K562 (cell line): ENCODE results near the gene ZNF692. TPM values are rescaled to one million over a fixed set of nuclear protein-coding genes. Genes with fewer than 3 reads are reported as not detected.

Experiments
- HBP1 ChIP-seq: fragments of 450-650 bp; formaldehyde crosslinking; IDR thresholded peaks from 2 replicates; pipeline ENCODE4 v1.4.0; 2022; ENCODE audit warnings: missing genetic modification characterization
- HEY1 ChIP-seq: fragments of 250-450 bp; sonication (Bioruptor Pico); IDR thresholded peaks from 2 replicates; pipeline ENCODE4 v1.5.0; 2020; ENCODE audit warnings: mild to moderate bottlenecking, moderate library complexity, borderline replicate concordance
- HMBOX1 ChIP-seq: sonication (generic); IDR thresholded peaks from 2 replicates; pipeline ENCODE4 v1.6.1; 2016
- HMGN3 ChIP-seq: IDR thresholded peaks from 2 replicates; pipeline ENCODE4 v1.6.1; 2011; ENCODE audit warnings: borderline replicate concordance, low read depth, mild to moderate bottlenecking, mixed read lengths, low read length; ENCODE audit not compliant: insufficient read length; ENCODE audit errors: extremely low read depth
- KAT8 ChIP-seq: fragments of 450-650 bp; IDR thresholded peaks from 2 replicates; pipeline ENCODE4 v1.6.1; 2016; ENCODE audit warnings: low read depth, mild to moderate bottlenecking
- KLF16 ChIP-seq: IDR thresholded peaks from 2 replicates; pipeline ENCODE4 v1.6.1; 2016; ENCODE audit warnings: antibody characterized with exemption
- MTA1 ChIP-seq: fragments of 450-650 bp; IDR thresholded peaks from 2 replicates; pipeline ENCODE4 v1.6.1; 2017; ENCODE audit warnings: borderline replicate concordance
- NCOR1 ChIP-seq: fragments of 450-650 bp; IDR thresholded peaks from 2 replicates; pipeline ENCODE4 v1.6.1; 2016; ENCODE audit warnings: mild to moderate bottlenecking, moderate library complexity
- NONO ChIP-seq, 2 experiments: fragments of 200-400 bp in 1 of 2; fragments of 450-650 bp in 1 of 2; formaldehyde crosslinking in 1 of 2; IDR thresholded peaks; 2 replicates each; pipeline ENCODE4 v1.6.1; 2017; ENCODE audit warnings: low read depth in 2 of 2, mild to moderate bottlenecking in 2 of 2, moderate library complexity in 2 of 2, low read length in 1 of 2
- POLR2H ChIP-seq: IDR thresholded peaks from 2 replicates; pipeline ENCODE4 v1.6.1; 2016; ENCODE audit warnings: missing genetic modification characterization, low read depth, mild to moderate bottlenecking, control low read depth, missing compliant biosample characterization, moderate library complexity
- RBM25 ChIP-seq: fragments of 200-400 bp; formaldehyde crosslinking; IDR thresholded peaks from 2 replicates; pipeline ENCODE4 v1.6.1; 2018; ENCODE audit warnings: low read length, low read depth, moderate library complexity; ENCODE audit not compliant: severe bottlenecking
- SNRNP70 ChIP-seq: fragments of 200-400 bp; formaldehyde crosslinking; optimal IDR thresholded peaks from 2 replicates; pipeline ENCODE3; 2017; ENCODE audit warnings: low read depth, low read length
- TBL1XR1 ChIP-seq, 2 experiments: IDR thresholded peaks; 2 replicates each; pipeline ENCODE4 v1.6.1; 2012; ENCODE audit warnings: improper control_type of control experiment in 2 of 2, low read length in 2 of 2, mild to moderate bottlenecking in 1 of 2
- THRAP3 ChIP-seq: fragments of 450-650 bp; IDR thresholded peaks from 2 replicates; pipeline ENCODE4 v1.6.1; 2016; ENCODE audit warnings: mild to moderate bottlenecking, inconsistent platforms, borderline replicate concordance
- ZNF274 ChIP-seq: IDR thresholded peaks from 2 replicates; pipeline ENCODE4 v1.6.1; 2011; ENCODE audit warnings: low read depth, mild to moderate bottlenecking, low read length, moderate library complexity, borderline replicate concordance
- ZNF408 ChIP-seq: fragments of 250-450 bp; sonication (Bioruptor Pico); IDR thresholded peaks from 2 replicates; pipeline ENCODE4 v1.4.0; 2020; ENCODE audit warnings: low read depth, mild to moderate bottlenecking, moderate library complexity
- ZNF41 ChIP-seq: fragments of 250-450 bp; sonication (Bioruptor Pico); conservative IDR thresholded peaks from 2 replicates; pipeline ENCODE4 v1.4.0; 2020; ENCODE audit warnings: mild to moderate bottlenecking
- polyA plus RNA-seq, 8 experiments: library from polyadenylated mRNA; depleted of rRNA in 4 of 8; stranded (reverse) in 5 of 8; unstranded in 3 of 8; fragments of >200 nt; fragmentation: Nextera tagmentation in 2 of 8; fragmentation: Illumina TruSeq in 1 of 8; extraction: Ambion mirVana in 2 of 8; extraction: Trizol in 1 of 8; gene quantifications; 2 replicates each; pipeline versions ENCODE4 v1.2.1 to v1.2.3, GENCODE V29; 2011 to 2014; ENCODE audit warnings: inconsistent platforms in 1 of 8, missing spikeins in 1 of 8
- total RNA-seq, 7 experiments: library from RNA; depleted of rRNA in 6 of 7; stranded (reverse); fragments of >200 nt in 6 of 7; fragmentation: Illumina TruSeq in 2 of 7; extraction: Trizol in 2 of 7; gene quantifications; 2 replicates each; pipeline versions ENCODE4 v1.2.1 to v1.2.3, GENCODE V29; 2011 to 2021; ENCODE audit warnings: low replicate concordance in 1 of 7
- TF ChIP-seq, protein P1 (sequence below), 3 experiments: fragments of 200-800 bp in 1 of 3; fragments of 250-450 bp in 1 of 3; fragments of 450-650 bp in 1 of 3; sonication (Bioruptor Pico) in 1 of 3; sonication (Bioruptor generic) in 1 of 3; formaldehyde crosslinking in 1 of 3; IDR thresholded peaks; 2 replicates each; pipeline versions ENCODE4 v1.6.1 to v1.8.0; 2016 to 2022; ENCODE audit warnings: mild to moderate bottlenecking in 2 of 3, missing genetic modification characterization in 2 of 3, missing compliant biosample characterization in 1 of 3, moderate library complexity in 1 of 3
- TF ChIP-seq, protein P2 (sequence below): fragments of 450-650 bp; conservative IDR thresholded peaks from 2 replicates; pipeline ENCODE4 v1.6.1; 2016; ENCODE audit warnings: missing genetic modification characterization, low read depth, mild to moderate bottlenecking, missing compliant biosample characterization, moderate library complexity

The ZNF692 gene
- total and polyA plus RNA-seq, 9 of the 15 experiments (the other 6 are each of a cell fraction or from before 2014, with no cell fraction given): 8.4 to 143 (median 55.9) TPM

DNA sequence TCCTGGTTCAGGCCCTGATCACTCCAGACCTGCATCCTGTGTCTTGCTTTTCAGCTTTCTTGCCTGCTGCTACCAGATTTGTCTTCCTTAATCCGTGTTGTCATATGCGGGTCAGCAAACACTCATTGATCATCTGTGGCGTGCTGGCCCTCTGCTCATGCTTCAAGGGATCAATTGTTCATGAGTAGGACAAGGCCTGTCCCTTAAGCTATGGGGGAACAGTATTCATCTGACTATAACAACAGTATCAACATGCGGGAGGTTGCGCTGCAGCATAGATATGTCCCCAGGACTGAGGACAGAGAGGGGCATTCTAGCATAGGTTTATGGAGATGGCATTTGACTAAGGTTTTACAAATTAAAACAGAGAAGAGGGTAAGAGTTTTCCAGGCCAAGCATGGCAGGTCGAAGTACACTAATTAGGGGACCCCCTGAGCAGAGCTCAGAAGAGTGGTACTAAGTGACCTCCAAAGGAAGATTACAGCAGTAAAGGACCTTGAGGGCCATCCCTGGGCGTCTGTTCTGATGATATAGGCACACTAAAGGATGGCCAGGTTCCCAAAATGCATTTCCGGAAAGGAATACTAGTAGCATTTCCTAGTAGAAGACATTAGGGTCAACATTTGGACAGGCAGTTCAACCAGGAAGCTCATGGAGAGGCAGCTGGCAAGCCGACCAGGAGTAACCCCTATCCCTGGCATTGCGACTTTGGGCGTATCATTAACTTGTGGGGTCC, 21.7 kb downstream of the ZNF692 start (continued):
- TF ChIP-seq, protein P1, sequence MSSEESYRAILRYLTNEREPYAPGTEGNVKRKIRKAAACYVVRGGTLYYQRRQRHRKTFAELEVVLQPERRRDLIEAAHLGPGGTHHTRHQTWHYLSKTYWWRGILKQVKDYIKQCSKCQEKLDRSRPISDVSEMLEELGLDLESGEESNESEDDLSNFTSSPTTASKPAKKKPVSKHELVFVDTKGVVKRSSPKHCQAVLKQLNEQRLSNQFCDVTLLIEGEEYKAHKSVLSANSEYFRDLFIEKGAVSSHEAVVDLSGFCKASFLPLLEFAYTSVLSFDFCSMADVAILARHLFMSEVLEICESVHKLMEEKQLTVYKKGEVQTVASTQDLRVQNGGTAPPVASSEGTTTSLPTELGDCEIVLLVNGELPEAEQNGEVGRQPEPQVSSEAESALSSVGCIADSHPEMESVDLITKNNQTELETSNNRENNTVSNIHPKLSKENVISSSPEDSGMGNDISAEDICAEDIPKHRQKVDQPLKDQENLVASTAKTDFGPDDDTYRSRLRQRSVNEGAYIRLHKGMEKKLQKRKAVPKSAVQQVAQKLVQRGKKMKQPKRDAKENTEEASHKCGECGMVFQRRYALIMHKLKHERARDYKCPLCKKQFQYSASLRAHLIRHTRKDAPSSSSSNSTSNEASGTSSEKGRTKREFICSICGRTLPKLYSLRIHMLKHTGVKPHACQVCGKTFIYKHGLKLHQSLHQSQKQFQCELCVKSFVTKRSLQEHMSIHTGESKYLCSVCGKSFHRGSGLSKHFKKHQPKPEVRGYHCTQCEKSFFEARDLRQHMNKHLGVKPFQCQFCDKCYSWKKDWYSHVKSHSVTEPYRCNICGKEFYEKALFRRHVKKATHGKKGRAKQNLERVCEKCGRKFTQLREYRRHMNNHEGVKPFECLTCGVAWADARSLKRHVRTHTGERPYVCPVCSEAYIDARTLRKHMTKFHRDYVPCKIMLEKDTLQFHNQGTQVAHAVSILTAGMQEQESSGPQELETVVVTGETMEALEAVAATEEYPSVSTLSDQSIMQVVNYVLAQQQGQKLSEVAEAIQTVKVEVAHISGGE (CRISPR knock-in tag; IDR thresholded peaks at IDR 0.05): no peak; a peak in 1 of 6 replicates
- TF ChIP-seq TBL1XR1 (IDR thresholded peaks at IDR 0.05; ENCODE audit: low read length in 2 of 2): 0 out of 4 replicates have a peak, but pooled peaks of 1 of the 2 experiments have one; percentile 9
- TF ChIP-seq HEY1 (CRISPR knock-in tag): no peak
- TF ChIP-seq POLR2H (tag): no peak
- TF ChIP-seq, protein P2, sequence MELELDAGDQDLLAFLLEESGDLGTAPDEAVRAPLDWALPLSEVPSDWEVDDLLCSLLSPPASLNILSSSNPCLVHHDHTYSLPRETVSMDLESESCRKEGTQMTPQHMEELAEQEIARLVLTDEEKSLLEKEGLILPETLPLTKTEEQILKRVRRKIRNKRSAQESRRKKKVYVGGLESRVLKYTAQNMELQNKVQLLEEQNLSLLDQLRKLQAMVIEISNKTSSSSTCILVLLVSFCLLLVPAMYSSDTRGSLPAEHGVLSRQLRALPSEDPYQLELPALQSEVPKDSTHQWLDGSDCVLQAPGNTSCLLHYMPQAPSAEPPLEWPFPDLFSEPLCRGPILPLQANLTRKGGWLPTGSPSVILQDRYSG (tag): no peak
- no peak for TF ChIP-seq HMGN3
- no peak for TF ChIP-seq ZNF408 (CRISPR knock-in tag)
- TF ChIP-seq HBP1: no peak
- TF ChIP-seq NONO (IDR thresholded peaks at IDR 0.05; ENCODE audit: low read depth in 2 of 2, low read length in 1 of 2): no peak
- no peak for TF ChIP-seq RBM25
- TF ChIP-seq SNRNP70: no peak
- TF ChIP-seq KLF16: no peak
- no peak for TF ChIP-seq NCOR1
- TF ChIP-seq MTA1: no peak
- no peak for TF ChIP-seq ZNF41 (CRISPR knock-in tag)
- no peak for TF ChIP-seq THRAP3
- TF ChIP-seq ZNF274: no peak
- no peak for TF ChIP-seq KAT8
- no peak for TF ChIP-seq HMBOX1
